SH-SY5Y (cell line): Measurements from ENCODE around the gene RNASE1.

Experiments
- GATA2 ChIP-seq: IDR thresholded peaks from 2 replicates; pipeline ENCODE4 v1.6.1; 2011; ENCODE audit warnings: mild to moderate bottlenecking, low read depth, low read length
- GATA3 ChIP-seq: IDR thresholded peaks from 2 replicates; pipeline ENCODE4 v1.6.1; 2011; ENCODE audit warnings: low read depth, mild to moderate bottlenecking, low read length, moderate library complexity

The RNASE1 gene

DNA sequence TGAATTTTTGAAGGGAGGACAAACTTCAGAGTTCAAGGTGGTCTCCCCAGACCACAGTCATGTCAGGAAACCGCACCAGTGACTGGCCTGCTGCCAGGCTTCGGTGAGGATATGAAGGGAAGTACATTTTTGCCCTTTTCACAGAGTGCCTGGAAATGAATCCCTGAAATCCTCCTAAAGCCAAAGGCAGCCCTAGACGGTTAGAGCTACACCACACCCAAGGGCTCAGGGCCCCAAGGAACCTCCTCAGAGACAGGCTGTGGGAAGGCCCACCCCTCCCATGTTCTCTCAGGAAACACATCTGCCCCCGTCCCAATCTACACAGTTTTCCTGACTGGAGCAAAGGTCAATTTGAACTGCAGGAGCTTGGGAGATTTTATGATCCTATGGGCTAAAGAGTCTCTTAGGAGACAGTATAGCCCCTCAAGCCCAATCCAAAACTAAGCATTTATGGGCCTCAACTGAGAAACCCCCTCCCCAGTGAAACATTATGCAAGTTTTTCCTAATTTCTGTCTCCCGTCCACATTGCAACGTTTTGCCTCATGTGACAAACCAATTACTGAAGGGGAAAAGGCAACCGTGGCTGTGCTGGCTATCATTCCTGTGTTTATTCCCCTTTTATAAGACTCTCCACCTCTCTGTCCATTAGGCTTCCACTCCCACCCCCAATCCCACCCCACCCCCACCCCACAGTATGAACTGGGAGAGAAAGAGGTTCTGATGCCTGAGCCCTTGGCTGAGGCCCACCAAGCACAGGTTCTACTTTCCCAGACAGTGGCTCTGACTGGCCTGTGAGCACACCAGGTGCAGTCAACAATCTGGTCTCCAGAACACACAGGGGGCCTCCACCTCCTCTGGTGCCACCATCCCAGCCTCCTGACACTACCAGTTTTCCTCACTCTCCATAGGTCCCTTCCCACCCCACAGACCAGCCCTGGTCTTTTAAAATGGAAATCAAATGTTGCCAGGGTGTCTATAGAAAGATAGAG is 9.6 kb upstream of the RNASE1 start:
- TF ChIP-seq GATA3 (no peak), GATA2 (no peak)

DNA sequence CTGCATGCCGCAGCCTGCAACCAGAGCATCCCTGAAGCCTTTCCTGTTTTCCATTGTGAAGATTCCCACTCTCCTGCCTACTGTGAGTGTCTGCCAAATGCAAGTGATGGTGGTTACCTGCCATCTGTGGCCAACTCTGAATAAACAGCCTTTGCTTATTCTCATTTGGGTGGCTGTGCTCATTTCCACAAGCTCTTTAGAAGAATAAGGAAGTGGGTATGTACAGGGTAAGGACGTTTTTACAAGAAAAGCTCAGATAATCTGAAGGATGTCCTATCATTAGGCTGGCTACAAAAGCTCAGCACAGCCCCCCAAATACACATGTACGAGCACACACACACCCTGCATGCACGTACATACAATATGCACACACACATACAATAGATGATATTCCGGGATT is 7.3 kb upstream of the RNASE1 start:
- no peak for TF ChIP-seq GATA3
- TF ChIP-seq GATA2: no peak

DNA sequence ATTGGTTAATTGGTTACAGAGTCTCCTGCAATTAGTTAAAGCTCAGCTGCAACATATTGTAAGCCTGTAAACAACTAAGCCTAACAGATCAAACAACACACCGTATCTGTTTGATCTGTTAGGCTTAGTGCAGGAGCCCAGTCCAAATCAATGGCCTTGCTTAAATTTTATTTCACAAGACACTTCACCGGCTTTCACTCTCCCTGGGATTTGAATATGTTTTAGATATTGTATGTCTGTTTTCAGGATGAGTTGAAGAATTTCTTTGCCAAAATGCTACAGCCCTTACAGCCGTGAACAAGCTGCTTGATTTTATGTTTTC is 5.5 kb upstream of the RNASE1 start:
- TF ChIP-seq GATA3 (no peak), GATA2 (no peak)

DNA sequence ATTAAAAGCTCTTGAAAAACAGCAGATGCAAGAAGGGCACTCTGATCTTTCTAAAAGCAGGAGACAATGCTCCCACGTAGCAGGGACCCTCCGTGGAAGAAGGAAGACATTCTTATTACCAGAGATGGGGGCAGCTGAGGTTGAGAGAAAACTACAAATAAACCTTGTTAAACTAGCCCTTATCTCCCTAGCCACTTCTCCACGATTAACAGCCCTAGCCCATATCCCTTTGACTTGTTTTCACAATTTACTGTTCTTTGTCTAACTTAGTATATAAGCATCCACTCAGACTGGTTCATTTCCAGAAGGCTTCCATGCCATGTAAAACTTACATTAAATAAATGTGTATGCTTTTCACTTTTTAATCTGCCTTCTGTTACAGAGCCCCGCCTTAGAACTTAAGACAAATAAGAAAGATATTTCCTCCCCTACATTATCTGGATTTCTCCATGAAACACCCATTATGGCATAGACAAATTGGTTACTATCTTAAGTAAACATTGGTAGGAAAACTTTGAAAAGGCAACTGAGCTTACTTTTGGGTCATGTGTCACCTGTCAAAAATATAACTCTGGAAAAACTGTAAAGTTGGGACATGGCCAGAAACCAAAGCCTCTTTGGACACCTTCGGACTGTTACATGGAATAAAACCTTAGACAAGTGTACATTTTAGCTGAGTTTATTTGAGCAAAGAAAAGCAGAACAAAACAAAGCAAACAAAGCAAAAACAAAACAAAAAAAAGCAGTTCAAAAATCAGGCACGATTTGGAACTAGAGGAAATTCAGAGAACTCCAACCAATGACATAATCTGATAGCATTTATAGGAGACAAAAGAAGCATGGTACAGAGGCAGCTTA is 4.9 kb upstream of the RNASE1 start:
- TF ChIP-seq GATA3 (no peak), GATA2 (no peak)

DNA sequence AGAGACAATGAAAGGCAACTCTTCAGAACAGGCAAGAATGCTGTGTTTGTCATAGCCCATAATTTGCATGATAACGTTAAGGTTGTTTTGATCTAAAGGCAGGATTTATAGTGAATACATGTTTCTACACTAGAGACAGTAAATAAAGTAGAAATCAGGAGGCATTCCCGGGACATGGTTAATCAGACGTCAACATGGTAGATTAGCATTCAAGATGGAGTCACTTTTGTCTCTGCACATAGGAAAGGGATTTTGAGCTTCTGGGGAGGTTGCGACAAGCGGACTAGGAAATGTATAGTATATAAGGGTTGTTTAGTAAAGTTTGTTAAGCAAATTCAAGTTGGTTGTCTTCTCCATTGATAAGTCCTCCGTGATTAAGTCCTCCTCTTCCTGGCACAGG is 2.8 kb upstream of the RNASE1 start:
- TF ChIP-seq GATA3 (no peak), GATA2 (no peak)

DNA sequence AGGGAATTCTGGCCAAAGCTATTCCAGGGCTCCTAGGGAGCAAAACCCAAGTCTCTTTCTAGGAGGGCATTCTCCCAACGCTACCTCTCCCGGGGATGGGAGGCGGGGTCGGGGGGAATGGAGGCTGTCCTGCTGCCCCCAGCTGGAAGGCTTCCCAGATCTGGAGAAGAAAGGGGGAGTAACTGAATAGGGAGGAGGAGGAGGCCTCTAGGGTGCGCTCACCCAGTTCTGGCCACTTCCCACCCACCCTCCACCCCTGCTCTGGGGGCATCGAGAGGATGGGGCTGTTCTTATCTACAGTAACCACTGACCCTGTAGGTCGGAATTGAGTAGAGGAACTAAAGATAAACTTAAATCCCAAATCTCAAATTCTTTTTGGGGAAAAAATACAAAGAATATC is 579 bp upstream of the RNASE1 start:
- no peak for TF ChIP-seq GATA3
- no peak for TF ChIP-seq GATA2

DNA sequence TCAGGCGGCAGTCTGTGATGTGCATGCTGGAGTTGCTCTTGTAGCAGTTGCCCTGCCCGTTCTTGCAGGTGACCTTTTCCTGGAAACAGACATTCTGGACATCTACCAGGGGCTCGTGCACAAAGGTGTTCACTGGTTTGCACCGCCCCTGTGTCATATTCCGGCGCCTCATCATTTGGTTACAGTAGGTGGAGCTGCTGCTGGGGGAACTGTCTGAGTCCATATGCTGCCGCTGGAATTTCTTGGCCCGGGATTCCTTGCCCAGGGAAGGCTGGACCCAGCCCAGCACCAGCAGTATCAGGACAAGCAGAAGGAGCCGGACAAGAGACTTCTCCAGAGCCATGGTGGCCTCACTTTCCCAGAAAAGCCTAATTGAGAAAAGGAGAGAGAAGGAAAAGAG is 918 bp downstream of the RNASE1 start:
- no peak for TF ChIP-seq GATA3

DNA sequence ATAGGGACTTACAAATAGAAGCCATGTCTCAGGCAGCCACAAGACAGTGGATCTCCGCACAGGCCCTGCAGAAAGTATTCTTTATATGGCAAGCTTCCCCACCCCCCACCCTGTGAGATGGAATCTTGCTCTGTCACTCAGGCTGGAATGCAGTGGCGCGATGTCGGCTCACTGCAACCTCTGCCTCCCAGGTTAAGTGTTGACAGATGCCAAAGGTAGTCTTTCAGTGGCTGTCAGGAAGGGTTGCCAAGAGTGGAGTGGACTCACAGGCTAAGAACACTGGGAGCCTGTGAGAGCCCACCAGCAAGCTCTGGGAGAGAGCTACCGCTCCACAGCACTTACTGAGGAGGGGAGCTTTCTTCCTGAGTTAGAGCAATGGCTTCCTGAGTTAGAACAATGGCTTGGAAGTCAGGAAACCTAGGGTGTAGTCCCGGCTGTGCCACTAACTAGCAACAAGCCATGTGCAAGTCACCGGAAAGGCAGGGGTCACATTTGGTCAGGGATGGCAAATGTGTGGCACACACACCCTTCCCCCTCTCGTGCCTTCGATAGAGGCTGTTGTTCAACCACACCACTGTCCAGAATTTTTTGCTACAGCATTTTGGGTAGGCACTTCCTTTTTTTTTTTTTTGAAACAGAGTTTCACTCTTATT is 2.6 kb downstream of the RNASE1 start:
- TF ChIP-seq GATA2 (no peak), GATA3 (no peak)

DNA sequence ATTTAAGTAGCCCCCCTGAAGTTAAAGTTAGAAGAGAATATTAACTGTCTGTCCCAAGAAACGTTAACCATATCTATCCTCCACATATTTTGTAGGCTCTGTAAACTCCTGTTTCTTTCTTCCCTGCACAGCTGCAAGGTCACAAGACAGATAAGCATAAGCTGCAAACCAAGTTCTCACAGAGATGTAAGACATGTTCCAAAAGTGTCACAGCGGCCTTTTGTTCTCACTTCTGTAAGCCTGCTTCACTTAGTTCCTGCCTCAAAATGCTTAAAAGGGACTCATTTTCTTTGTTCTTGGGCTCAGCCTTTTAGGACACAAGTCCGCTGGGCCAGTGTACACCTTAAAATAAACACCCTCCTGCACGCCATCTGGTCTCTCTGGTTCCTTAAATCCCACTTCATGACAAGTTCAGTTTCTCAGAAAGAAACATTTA is 3.2 kb downstream of the RNASE1 start:
- TF ChIP-seq GATA2: no peak
- no peak for TF ChIP-seq GATA3

DNA sequence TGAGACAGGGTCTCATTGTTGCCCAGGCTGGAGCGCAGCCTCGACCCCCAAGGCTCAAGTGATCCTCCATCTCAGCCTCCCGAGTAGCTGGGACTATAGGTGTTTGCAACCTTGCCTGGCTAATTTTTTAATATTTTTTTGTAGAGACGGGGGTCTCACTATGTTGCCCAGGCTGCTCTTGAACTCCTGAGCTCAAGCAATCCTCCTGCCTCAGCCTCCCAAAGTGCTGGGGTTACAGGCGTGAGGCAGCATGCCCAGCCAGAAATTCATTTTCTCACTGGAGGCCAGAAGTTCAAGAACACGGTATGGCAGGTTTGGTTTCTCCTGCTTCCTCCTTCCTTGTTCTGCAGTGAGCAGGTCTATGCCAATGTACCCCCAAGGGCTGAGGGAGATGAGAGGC is 3.7 kb downstream of the RNASE1 start:
- TF ChIP-seq GATA2 (no peak), GATA3 (no peak)

DNA sequence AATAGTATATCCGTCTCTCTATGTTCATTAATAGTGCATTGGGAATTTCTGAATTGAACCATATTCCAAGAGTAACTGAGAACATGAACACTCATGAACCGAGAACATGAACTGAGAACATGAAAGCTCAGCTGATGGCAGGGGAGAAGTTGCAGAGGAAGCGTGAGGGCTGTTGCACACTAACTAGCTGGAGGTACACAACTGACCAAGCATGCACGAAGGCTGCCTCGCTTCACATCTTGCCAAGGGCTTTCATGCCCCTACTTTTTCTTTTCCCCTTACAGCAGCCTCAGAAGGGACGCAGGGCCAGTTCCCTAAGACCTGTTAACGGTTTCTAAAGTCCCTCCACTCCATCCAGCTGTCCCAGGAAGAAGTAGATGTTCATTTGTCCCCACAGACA is 4.3 kb downstream of the RNASE1 start:
- TF ChIP-seq GATA3: no peak
- no peak for TF ChIP-seq GATA2

DNA sequence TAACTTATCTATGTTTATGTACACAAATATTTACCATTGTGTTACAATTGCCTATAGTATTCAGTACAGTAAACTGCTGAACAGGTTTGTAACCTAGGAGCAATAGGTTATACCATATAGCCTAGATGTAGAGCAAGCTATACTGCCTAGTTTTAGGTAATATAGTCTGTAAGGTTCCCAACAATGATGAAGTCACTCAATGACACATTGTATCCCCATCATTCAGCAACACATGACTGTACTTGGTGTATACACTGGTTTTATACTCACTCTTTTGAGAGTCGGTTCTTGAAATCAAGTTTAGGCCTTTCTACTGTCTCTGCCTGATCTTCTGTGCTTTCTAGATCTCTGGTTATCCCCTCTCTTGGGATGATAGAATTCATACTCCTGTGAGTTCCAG is 5.5 kb downstream of the RNASE1 start:
- TF ChIP-seq GATA3 (no peak), GATA2 (no peak)

DNA sequence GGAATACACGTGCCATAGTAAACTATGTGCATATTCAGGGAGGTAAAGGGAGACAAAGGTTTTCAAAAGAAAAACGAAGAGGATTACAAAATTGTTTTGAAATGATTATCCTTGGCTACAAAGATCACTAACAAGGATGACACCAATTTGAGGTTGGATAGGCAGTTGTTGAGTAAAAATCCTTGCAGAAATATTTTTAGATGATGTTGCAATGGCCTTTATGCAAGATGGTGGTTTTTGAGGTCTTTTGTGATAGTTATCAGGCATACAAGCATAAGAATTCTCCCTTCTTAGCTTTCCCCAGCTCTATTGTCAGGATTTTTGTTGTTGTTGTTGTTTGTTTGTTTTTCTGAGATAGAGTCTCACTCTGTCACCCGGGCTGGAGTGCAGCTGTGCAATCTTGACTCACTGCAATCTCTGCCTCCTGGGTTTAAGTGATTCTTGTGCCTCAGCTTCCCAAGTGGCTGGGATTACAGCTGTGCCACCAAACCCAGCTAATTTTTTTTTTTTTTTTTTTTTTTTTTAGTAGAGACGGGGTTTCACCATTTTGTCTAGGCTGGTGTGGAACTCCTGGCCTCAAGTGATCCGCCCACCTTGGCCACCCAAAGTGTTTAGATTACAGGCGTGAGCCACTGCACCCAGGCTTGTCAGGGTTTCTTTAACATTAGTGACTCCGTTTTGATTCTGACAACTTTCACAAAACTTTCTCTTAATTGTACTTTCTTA is 7.8 kb downstream of the RNASE1 start:
- TF ChIP-seq GATA3: no peak
- TF ChIP-seq GATA2: no peak

DNA sequence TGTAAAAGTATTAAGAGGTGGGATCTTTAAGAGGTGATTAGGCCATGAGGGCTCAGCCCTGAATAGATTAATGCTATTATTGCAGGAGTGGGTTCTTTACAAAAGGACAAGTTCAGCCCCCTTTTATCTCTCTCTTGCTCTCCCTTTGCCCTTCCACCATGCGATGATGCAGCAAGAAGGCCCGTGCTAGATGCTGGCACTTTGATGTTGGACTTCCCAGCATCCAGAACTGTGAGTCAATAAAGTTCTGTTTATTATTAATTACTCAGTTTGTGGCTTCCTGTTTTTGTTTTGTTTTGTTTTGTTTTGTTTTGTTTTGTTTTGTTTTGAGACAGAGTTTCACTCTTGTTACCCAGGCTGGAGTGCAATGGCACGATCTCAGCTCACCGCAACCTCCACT is 10.1 kb downstream of the RNASE1 start:
- TF ChIP-seq GATA2 (no peak), GATA3 (no peak)

DNA sequence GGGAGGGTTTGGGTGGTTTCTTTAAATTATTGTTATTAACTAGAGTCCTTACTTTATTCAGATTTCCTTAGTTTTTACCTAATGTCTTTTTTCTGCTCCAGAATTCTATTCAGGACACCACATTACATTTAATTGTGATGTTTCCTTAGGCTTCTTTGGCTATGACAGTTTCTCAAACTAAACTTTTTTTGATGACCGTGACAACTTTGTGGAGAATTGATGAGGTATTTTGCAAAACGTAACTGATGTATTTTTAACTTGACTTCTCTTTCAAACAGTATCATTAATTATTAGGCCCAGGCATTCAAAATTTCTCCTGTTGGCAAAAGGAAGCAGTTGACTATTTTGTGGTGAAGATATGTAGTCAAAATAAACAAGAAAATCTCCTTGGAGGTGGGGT is 11.0 kb downstream of the RNASE1 start:
- TF ChIP-seq GATA2 (no peak), GATA3 (no peak)
